ENCODE results near the gene ALPK1.

DNA sequence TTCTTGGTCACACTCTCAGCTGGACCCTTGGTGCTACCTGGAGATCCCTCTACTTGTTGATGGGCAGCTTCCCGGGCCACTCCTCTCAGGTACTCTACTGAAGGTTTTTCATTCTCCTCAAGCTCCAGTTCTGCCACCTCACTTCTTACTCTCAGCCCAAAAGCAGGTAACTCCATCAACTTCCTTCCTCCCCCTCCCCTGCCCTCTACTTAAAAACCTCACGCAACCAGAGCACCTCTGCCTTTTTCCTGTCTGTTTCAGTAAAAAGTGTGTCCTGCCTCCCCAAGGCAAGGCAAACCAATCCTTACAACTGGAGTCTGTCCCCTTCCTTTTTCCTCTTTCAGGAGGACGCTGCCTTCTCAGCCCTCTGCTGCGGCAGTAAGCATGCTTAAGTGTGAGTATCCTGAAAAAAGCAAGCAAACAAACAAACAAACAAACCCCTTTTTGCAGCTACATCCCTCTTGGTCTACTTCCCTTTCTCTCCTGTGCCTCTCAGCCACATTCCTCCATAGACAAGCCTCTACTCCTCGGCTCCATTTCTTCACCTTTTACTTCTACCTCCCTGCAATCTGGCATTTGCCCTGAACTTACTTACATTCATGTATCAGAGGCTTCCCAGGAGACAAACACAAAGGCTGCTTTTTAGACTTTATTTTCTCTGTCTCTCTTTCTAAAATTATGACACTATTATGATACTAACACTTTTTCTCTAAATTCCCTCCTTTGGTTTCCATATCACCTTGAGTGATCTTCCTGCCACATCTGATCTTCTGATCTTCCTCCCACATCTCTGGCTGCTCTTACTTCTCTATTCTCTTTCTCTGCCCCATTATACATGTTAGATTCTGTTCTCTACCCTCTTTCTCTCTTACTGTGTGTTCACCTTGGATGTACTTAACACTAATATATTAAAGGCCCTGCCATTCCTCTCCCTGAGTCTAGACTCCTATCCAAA lies 5.4 kb downstream of the ALPK1 start:
- TF ChIP-seq, protein P1, sequence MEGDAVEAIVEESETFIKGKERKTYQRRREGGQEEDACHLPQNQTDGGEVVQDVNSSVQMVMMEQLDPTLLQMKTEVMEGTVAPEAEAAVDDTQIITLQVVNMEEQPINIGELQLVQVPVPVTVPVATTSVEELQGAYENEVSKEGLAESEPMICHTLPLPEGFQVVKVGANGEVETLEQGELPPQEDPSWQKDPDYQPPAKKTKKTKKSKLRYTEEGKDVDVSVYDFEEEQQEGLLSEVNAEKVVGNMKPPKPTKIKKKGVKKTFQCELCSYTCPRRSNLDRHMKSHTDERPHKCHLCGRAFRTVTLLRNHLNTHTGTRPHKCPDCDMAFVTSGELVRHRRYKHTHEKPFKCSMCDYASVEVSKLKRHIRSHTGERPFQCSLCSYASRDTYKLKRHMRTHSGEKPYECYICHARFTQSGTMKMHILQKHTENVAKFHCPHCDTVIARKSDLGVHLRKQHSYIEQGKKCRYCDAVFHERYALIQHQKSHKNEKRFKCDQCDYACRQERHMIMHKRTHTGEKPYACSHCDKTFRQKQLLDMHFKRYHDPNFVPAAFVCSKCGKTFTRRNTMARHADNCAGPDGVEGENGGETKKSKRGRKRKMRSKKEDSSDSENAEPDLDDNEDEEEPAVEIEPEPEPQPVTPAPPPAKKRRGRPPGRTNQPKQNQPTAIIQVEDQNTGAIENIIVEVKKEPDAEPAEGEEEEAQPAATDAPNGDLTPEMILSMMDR (conservative IDR thresholded peaks at IDR 0.05; ENCODE audit: low read depth in 2 of 2): no peak
- TF ChIP-seq EZH2 (IDR thresholded peaks at IDR 0.05; ENCODE audit: low read depth, unreplicated experiment) (no peak), EZH2phosphoT487 (IDR thresholded peaks at IDR 0.05; ENCODE audit: unreplicated experiment) (no peak), JUNB (IDR thresholded peaks at IDR 0.05; ENCODE audit: unreplicated experiment) (no peak), POLR2AphosphoS5 (IDR thresholded peaks at IDR 0.05; ENCODE audit: low read depth) (no peak), CREB1 (CRISPR knock-in tag; IDR thresholded peaks at IDR 0.05; ENCODE audit: low read depth) (no peak), ZNF331 (CRISPR knock-in tag; IDR thresholded peaks at IDR 0.05; ENCODE audit: low read depth) (no peak), ZNF114 (CRISPR knock-in tag; IDR thresholded peaks at IDR 0.05) (no peak), STAT1 (IDR thresholded peaks at IDR 0.05; ENCODE audit: unreplicated experiment) (no peak), NANOG (IDR thresholded peaks at IDR 0.05; ENCODE audit: borderline replicate concordance) (no peak)
- TF ChIP-seq, protein P2, sequence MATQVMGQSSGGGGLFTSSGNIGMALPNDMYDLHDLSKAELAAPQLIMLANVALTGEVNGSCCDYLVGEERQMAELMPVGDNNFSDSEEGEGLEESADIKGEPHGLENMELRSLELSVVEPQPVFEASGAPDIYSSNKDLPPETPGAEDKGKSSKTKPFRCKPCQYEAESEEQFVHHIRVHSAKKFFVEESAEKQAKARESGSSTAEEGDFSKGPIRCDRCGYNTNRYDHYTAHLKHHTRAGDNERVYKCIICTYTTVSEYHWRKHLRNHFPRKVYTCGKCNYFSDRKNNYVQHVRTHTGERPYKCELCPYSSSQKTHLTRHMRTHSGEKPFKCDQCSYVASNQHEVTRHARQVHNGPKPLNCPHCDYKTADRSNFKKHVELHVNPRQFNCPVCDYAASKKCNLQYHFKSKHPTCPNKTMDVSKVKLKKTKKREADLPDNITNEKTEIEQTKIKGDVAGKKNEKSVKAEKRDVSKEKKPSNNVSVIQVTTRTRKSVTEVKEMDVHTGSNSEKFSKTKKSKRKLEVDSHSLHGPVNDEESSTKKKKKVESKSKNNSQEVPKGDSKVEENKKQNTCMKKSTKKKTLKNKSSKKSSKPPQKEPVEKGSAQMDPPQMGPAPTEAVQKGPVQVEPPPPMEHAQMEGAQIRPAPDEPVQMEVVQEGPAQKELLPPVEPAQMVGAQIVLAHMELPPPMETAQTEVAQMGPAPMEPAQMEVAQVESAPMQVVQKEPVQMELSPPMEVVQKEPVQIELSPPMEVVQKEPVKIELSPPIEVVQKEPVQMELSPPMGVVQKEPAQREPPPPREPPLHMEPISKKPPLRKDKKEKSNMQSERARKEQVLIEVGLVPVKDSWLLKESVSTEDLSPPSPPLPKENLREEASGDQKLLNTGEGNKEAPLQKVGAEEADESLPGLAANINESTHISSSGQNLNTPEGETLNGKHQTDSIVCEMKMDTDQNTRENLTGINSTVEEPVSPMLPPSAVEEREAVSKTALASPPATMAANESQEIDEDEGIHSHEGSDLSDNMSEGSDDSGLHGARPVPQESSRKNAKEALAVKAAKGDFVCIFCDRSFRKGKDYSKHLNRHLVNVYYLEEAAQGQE (IDR thresholded peaks at IDR 0.05; ENCODE audit: unreplicated experiment): no peak

Data from GM23338 (cell line).